ENCODE measurements around the gene PPP4R3A.

GRCh38 chr14:91521061-91521640 is 11.0 kb upstream of the PPP4R3A start:
- TF ChIP-seq CTCF (IDR thresholded peaks at IDR 0.05) = no peak
- no peak for TF ChIP-seq ZFX (IDR thresholded peaks at IDR 0.05; ENCODE audit: borderline replicate concordance)

All from 22Rv1 (cell line).